Loucy (cell line): Measurements from ENCODE around the gene TAS2R41.

ENCODE experiments used
- H2AFZ ChIP-seq: fragments of 200-600 bp; sonication (generic); 2 replicates; pipeline ENCODE4 v1.6.0; 2016; ENCODE audit warnings: antibody characterized with exemption, mild to moderate bottlenecking, low read length, moderate library complexity
- H3F3A ChIP-seq: fragments of 200-600 bp; 2 replicates; pipeline ENCODE4 v1.6.0; 2016; ENCODE audit warnings: antibody characterized with exemption, low read depth, mild to moderate bottlenecking
- H3K27me3 ChIP-seq: fragments of 200-600 bp; sonication (generic); 2 replicates; pipeline ENCODE4 v1.6.1; 2014; ENCODE audit warnings: low read length, mild to moderate bottlenecking; ENCODE audit not compliant: insufficient read depth, poor library complexity, severe bottlenecking
- H3K36me3 ChIP-seq: fragments of 200-600 bp; sonication (generic); 2 replicates; pipeline ENCODE4 v1.6.1; 2016; ENCODE audit warnings: low read length; ENCODE audit not compliant: insufficient read depth
- H3K4me1 ChIP-seq: fragments of 200-600 bp; sonication (generic); 2 replicates; pipeline ENCODE4 v1.5.1; 2014; ENCODE audit warnings: low read length, mild to moderate bottlenecking; ENCODE audit not compliant: insufficient read depth, poor library complexity, severe bottlenecking
- H3K4me2 ChIP-seq: fragments of 200-600 bp; sonication (generic); 2 replicates; pipeline ENCODE4 v1.6.0; 2014; ENCODE audit warnings: antibody characterized with exemption, low read length, low read depth, mild to moderate bottlenecking; ENCODE audit not compliant: poor library complexity, severe bottlenecking
- H3K4me3 ChIP-seq: fragments of 200-600 bp; sonication (generic); 2 replicates; pipeline ENCODE4 v1.5.1; 2014; ENCODE audit warnings: low read length, mild to moderate bottlenecking, mixed read lengths; ENCODE audit not compliant: poor library complexity, severe bottlenecking
- H3K79me2 ChIP-seq: fragments of 200-600 bp; sonication (generic); 2 replicates; pipeline ENCODE4 v1.6.1; 2014; ENCODE audit warnings: low read length; ENCODE audit not compliant: insufficient read depth
- H3K9ac ChIP-seq: fragments of 200-600 bp; sonication (generic); 2 replicates; pipeline ENCODE4 v1.6.0; 2014; ENCODE audit warnings: mild to moderate bottlenecking, low read depth, low read length, moderate library complexity; ENCODE audit not compliant: poor library complexity, severe bottlenecking
- H3K9me2 ChIP-seq: fragments of 200-600 bp; sonication (generic); replicated peaks from 2 replicates; pipeline ENCODE4 v1.6.1; 2016; ENCODE audit warnings: low read depth, low read length, mixed read lengths
- H3K9me3 ChIP-seq: fragments of 200-600 bp; sonication (generic); 2 replicates; pipeline ENCODE4 v1.6.1; 2014; ENCODE audit warnings: mild to moderate bottlenecking, antibody characterized with exemption, low read length, low read depth; ENCODE audit not compliant: insufficient read depth
- H4K20me1 ChIP-seq: fragments of 200-600 bp; sonication (generic); 2 replicates; pipeline ENCODE4 v1.6.0; 2014; ENCODE audit warnings: antibody characterized with exemption, low read length, mild to moderate bottlenecking; ENCODE audit not compliant: insufficient read depth, poor library complexity, severe bottlenecking
- CTCF ChIP-seq: fragments of 200-600 bp; sonication (generic); conservative IDR thresholded peaks from 2 replicates; pipeline ENCODE4 v1.5.1; 2014; ENCODE audit warnings: mild to moderate bottlenecking, antibody characterized with exemption, low read length
- EZH2phosphoT487 ChIP-seq: fragments of 200-600 bp; IDR thresholded peaks from 2 replicates; pipeline ENCODE4 v1.6.1; 2018; ENCODE audit warnings: antibody characterized with exemption, mild to moderate bottlenecking, moderate library complexity, borderline replicate concordance

TAS2R41 gene

GRCh38 chr7:143477501-143478150 is at the start of gene TAS2R41:
Gene TAS2R41 (plus strand): TSS chr7:143477873. CDS start chr7:143477873, 0 bp downstream.
- Histone ChIP-seq H3K79me2 (no peaks in the 10 kb centered on the region), H4K20me1 (no peaks in the 10 kb centered on the region), H3K4me2 (no peak within 1 kb of the TSS), H3K9me3 (no peaks in the 10 kb centered on the region), H3K36me3 (no peaks in the 10 kb centered on the region), H3K27me3 (no peaks in the 10 kb centered on the region), H2AFZ (no peak within 1 kb of the TSS), H3F3A (no peaks in the 10 kb centered on the region), H3K9me2 (no peaks in the 10 kb centered on the region), H3K4me1 (peaks cover 8% of the 10 kb centered on the region), H3K4me3 (no peak within 1 kb of the TSS), H3K9ac (no peak within 1 kb of the TSS)
- TF ChIP-seq EZH2phosphoT487 (no peak), CTCF (no peak)

- Histone ChIP-seq H3K36me3 (no peaks in the 10 kb centered on the region), H4K20me1 (no peaks in the 10 kb centered on the region), H3K9me2 (no peaks in the 10 kb centered on the region), H3F3A (no peaks in the 10 kb centered on the region), H3K27me3 (no peaks in the 10 kb centered on the region), H3K79me2 (no peaks in the 10 kb centered on the region), H3K4me1 (no peaks in the 10 kb centered on the region), H3K9me3 (no peaks in the 10 kb centered on the region), H3K4me2 (no peak overlapping the region), H3K4me3 (no peak overlapping the region), H3K9ac (no peak overlapping the region), H2AFZ (no peak overlapping the region)
- no peak for TF ChIP-seq CTCF
- no peak for TF ChIP-seq EZH2phosphoT487
Measured at GRCh38 chr7:143429770-143430698, 47.6 kb upstream of the TAS2R41 start.

GRCh38 chr7:143431109-143431508 is 46.6 kb upstream of the TAS2R41 start:
- no peaks in the 10 kb centered on the region for H4K20me1 ChIP-seq
- H3K79me2 ChIP-seq, result no peaks in the 10 kb centered on the region
- no peaks in the 10 kb centered on the region for H3K27me3 ChIP-seq
- no peaks in the 10 kb centered on the region for H3F3A ChIP-seq
- no peak overlapping the region for H2AFZ ChIP-seq
- no peaks in the 10 kb centered on the region for H3K4me1 ChIP-seq
- H3K9me2 ChIP-seq, result no peaks in the 10 kb centered on the region
- no peak overlapping the region for H3K4me3 ChIP-seq
- no peak overlapping the region for H3K4me2 ChIP-seq
- H3K36me3 ChIP-seq, result no peaks in the 10 kb centered on the region
- TF ChIP-seq EZH2phosphoT487 (no peak), CTCF (no peak)
- H3K9ac ChIP-seq, result no peak overlapping the region
- H3K9me3 ChIP-seq, result no peaks in the 10 kb centered on the region
